ENCODE results near the gene FYB1.

Gene FYB1

GRCh38 chr5:39119404-39120051, 99.8 kb downstream of the FYB1 start:
- no peak for DNase-seq (ENCODE audit: low spot score)

GRCh38 chr5:39118638-39119037, 100.7 kb downstream of the FYB1 start:
- no peak for DNase-seq (ENCODE audit: low spot score)

DNA sequence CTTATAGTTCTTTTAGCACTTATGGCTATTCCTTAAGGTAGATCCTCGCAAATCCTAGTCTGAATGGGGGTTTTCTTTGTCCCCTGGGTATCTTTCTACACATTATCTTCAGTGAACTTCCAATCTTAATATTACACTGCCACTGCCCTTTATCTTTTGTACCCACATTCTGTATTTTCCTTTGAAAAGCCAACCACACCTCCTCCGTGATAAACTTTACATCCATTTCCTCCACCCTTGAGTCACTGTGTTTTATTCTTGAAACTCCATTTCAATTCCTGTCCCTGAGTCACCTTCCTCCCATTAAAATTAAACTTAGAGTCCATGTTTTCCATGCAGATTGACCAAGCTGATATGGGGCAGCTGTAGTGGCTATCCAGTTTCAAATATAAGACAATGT, 102.0 kb downstream of the FYB1 start:
- DNase-seq (ENCODE audit: low spot score) = no peak

- DNase-seq (ENCODE audit: low spot score) = no peak
Observed at GRCh38 chr5:39116344-39117170, 102.8 kb downstream of the FYB1 start.

GRCh38 chr5:39115644-39116343, 103.6 kb downstream of the FYB1 start:
- DNase-seq (ENCODE audit: low spot score) = no peak

DNA sequence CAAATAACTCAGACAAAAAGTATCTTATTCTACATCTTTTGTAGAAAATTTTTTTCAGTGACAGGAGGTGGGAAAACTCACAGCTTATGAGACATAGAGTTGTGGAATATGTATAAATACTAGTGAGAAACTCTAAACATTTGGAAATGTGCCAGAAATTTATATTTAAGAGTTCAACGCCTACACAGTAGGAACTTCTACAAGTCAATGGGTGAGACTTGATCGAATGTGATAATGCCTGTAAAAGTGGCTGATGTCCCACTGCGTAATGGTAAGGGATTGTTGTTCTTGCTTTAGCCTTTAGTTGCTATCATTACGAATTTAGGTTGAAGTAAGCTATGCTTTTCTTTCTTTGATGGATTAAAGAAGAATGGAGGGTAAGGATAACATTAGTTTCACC, 105.2 kb downstream of the FYB1 start:
- DNase-seq (ENCODE audit: low spot score) = no peak

DNA sequence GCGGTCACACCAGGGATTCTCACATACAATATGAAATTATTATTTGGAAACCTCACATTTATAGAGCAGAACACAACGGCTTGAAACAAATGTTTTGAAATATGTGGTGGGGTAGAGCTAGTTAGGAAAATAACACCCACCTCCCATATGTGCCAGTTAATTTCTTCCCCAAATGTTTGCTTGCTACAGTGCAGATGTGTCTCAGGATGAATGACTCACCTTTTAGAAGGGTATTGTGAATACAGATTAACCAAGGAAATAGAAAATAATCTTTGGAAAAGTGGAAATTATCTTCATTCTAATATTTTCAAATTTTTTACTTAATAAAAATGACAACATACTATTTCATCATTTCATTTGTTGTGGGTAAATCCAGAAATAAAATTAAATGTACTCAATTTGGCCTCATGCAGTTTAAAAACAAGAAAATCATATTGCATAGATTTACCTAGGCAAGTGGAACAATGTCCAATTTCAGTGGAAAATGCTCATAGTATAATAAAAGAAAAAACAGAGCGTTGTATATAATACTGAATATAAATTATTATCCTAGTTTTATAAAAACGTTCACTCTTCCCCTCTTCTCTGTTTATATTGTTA, 105.9 kb downstream of the FYB1 start:
- no peak for DNase-seq (ENCODE audit: low spot score)

- no peak for DNase-seq (ENCODE audit: low spot score)
Observed at GRCh38 chr5:39109606-39110005, 109.8 kb downstream of the FYB1 start.

DNA sequence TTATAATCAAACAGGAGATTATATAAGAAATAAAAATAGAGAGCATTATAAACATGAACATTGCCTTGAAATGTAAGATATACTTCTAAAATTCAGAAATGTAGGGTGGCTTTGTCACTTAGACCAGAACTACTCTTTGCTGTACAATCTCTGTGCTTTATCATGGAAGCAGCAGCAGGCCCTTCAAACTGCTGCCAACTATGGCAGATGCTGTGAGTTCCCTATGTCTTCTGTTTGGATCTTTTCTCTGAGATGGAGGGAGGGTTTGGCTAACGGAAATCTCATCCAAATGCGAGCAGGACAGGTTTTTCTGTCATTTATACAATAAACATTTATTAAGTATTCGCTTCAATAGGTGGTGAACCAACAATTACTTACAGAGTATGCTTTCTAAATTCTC, 110.4 kb downstream of the FYB1 start:
- DNase-seq (ENCODE audit: low spot score) = no peak

DNA sequence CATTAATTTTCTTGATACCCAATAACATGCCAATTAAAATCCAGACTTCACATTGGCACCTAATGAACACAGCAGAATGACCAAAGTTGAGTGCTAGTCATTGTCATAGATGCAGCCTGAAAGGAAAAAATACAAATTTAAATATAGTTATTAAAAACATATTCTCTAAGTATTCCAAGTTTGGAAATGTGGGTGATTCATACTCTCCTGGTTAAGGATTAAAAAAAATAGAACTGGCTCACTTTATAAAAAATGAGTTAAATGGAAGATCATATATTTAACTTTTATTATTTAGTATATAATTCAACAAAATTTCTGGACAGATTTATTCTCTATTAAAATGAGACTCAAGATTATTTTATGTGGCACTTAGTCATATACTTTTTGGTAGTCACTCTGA, 112.0 kb downstream of the FYB1 start:
- DNase-seq (ENCODE audit: low spot score) = no peak

DNA sequence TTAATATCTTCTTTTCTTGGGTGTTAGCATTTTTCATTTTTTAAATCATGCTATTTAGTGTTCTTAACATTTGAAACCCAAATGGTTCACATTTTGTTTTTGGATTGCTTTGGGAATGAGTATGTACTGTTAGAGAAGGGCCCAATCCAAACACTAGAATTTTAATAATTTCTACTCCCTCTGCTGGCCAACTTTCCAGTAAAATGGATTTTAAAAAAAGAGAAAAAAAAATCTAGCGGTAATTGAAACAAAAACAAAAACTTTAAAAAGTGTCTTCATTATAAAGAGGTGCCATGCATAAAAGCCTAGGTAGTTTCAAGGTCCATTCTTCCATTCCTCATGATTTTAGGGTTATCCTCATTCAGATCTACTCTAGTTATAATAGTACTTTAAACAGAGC, 113.0 kb downstream of the FYB1 start:
- DNase-seq (ENCODE audit: low spot score) = no peak

- DNase-seq (ENCODE audit: low spot score) = no peak
Observed at GRCh38 chr5:39104221-39104620, 115.1 kb downstream of the FYB1 start.

- DNase-seq (ENCODE audit: low spot score) = no peak
Observed at GRCh38 chr5:39102684-39103155, 116.6 kb downstream of the FYB1 start.

DNA sequence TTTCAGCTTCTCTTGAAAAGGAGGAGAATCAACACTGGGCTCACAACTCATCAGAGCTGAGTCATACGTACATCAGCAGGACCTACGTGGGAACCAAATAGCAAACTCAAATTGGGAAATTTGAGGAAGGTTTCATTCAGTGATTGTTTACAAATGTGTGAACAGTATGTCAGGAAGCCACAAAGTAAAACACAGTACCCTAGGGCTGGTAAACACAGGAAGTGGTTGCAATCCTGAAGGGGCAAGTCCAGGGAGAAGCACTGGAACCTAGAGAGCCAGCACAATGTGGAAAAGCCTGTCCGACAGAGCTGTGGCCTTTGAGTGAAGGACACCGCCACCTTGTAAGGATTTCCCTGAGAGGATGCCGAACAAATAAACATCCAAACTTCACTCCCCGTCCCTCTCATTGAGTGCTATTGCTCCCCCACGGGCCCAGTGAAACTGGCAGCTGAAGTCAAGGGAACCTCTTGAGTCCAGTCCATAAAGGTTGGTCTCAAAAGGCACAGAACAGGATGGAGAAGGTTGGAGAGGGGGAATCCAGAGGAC, 118.4 kb downstream of the FYB1 start:
- no peak for DNase-seq (ENCODE audit: low spot score)

- DNase-seq (ENCODE audit: low spot score) = no peak
Observed at GRCh38 chr5:39100301-39100850, 119.0 kb downstream of the FYB1 start.

DNA sequence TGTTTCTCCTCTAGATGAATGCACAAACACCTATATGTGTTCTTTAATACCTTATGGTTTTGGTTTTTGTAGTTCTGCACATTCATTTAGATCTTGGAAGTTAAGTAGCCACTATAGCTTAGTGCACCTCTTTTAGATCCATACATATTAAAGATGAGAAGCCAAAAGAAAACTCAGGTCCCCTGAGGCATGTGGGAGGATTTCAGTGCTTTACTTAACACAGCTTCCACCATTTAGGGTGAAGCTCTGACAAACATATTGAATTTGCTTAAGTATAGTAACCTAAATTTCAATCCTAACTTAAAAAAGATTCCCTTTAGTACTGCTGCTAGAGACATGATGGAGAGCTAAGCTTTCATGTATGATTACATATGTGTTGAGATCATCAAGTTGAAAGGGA, 119.5 kb downstream of the FYB1 start:
- no peak for DNase-seq (ENCODE audit: low spot score)

DNA sequence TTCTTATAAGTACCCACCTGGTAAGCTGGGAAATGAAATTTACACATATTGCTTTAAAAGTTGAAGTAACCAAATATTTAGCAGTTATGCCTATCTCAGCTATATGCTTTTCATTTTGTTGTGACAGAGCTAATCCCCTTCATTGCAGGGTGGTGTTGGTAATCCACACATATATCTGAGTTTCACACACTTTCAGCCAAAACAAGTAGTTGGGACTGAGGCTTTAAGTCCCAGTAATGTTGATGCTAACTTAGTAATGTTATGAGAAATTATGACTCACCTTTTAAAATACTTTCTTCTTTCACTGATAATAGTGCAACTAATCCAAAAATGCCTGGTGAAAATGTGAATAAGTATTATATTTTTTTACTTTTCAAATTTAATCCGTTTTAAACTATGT, 126.0 kb downstream of the FYB1 start:
- no peak for DNase-seq (ENCODE audit: low spot score)

DNA sequence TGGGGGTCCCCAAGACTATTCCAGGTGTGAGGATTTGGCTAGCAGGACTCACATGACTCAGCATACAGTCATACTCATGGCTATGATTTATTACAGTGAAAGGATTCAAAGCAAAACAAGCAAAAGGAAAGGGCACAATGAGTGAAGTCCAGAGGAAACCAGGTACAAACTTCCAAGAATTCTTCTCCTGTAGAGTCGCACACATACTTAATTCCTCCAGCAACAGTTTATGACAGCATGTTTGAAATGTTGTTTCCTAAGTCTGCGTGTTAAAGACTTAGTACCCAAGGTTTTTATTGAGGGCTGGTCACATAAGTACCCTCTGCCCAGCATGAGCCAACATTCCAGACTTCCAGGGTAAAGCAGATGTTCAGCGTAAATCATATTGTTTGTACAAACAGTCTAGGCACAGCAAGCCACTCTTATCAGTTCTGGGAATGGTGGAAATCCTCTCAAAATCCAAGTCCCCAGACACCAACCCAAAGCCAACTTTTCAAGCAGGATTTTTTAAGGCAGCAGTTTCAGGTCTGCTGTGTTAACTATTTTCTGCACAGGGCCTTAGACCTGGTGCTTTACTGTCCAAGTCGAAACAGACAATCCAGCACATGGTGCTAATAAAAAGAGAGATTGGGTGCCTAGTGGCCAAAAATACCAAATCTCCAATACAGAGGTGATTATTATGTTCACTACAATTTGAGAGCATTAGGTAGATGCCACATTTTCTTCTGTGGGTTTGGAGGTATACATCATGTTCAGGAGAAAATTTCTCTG, 126.6 kb downstream of the FYB1 start:
- no peak for DNase-seq (ENCODE audit: low spot score)

GRCh38 chr5:39091940-39092580, 127.3 kb downstream of the FYB1 start:
- no peak for DNase-seq (ENCODE audit: low spot score)

DNA sequence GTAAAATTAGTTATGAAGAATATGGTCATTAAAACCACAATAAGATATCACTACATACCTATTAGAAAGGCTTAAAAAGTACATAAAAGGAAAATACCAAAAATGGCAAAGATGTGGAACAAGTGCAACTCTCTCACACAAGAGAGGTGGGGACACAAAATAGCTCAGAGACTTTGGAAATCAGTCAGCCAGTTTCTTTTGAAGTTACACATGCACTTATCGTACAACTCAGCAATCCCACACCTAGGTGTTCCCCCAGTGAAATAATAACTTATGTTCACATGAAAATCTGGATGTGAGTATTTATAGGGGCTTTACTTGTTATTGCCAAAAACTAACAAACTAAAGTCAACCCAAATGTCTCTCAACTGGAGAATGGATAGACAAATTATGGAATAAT, 135.4 kb downstream of the FYB1 start:
- DNase-seq (ENCODE audit: low spot score) = no peak

GRCh38 chr5:39082995-39083394, 136.4 kb downstream of the FYB1 start:
- DNase-seq (ENCODE audit: low spot score) = no peak

All from CD4-positive, alpha-beta T cell treated with Interleukin-6 at 100 ng/mL for 8 hours (primary cell).